GM19463 (cell line): ENCODE results near the gene CAMK2G.
"Not testable (repeated sequence)": the region's sequence is repeated elsewhere in the genome, so short reads cannot be mapped to it uniquely, and the experiment has no call there.

Experiments used
- ATAC-seq: cut with Tn5 transposase; IDR thresholded peaks from one replicate; pipeline ENCODE4 v1.9.1; 2021; ENCODE audit warnings: mild to moderate bottlenecking, moderate library complexity; ENCODE audit not compliant: unreplicated experiment

Gene CAMK2G

DNA sequence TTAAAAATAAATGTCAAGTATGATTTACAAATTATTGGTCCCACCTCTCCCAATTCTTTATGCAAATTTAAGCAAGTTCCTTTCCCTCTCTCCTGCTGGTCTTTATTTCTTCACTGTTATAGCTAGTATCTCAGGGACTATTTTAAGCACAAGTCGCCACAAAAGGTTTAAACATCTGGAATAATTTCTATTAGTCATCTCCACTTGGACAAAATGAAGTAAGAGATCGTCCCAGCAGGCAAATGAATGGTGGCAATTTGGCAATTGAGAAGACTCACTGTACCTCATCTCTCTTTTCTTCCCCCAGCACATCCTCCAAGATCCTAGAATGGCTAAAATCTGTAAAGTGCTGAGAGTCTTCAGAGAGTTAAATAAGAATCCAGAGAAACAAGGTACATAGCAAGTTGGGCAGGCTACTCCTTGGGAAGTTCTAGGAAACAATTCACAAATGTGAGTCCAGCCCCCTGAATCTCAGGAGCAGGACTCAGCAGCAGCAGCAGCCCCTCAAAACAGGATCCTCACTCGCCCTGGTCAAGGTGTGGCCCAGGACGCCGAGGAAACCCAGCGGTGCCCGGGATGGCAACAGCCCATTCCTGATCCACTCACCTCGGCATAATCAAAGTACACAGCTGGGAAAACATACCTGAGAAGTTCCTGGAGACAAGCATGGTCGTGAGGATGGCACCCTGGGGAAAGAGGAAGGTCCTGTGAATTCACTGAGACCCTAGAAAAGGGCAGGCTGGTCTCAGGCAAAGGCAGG lies 32.6 kb downstream of the CAMK2G start:
- no peak for ATAC-seq

GRCh38 chr10:73841061-73841421 lies 33.3 kb downstream of the CAMK2G start:
- ATAC-seq: no peak

DNA sequence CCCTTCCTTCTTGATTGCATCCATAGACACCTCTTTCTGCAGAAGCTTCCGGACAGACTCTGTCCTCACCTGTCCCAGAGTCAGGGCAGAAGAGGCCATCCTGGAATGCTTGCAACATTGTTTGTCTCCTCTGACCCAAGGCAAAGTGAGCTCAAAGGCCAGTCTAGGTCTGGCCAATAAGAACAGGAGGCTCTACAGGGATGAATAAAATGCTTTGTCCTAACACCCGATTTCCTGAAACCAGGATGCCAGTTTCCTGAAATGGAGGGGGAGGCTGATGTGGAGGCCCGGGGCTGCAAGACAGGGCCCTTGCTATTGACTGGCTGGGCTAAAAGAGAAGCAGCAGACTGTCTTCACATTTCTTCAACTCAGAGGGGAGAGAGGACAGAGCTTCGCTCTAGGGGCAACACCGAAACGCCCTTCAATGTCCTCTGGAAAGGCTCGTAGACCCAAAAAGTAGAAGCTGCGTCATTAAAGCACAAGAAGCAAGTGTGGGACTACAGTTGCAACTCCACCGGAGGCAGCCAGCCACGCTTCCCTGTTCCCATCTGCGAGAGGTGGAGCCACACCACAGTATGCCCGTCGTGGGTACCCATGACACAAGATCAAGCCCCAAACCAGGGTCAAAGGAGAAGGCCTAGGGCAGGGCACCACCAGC lies 33.8 kb downstream of the CAMK2G start:
- ATAC-seq: no peak

- no peak for ATAC-seq
Observed at GRCh38 chr10:73840056-73840402, 34.3 kb downstream of the CAMK2G start.

GRCh38 chr10:73839276-73839966 lies 34.9 kb downstream of the CAMK2G start:
- no peak for ATAC-seq

DNA sequence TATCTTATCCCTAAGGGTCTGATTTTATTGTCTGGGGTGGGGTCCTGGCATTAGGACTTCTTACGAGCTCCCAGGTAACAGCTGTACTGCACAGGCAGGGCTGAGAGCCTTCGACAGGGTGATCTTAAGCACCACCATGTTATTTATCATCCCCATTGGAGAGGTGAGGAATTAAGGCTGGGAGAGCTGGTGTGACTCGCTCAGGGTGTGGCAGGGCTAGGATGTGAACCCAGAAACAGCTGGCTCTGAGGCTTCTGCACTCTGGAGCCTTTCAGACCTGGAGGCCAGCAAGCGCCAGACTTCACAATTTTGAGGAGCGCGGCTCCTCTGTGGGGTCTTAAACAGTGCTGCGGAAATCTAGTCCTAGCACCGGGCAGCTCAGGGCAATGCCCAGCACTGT lies 35.5 kb downstream of the CAMK2G start:
- ATAC-seq: no peak

DNA sequence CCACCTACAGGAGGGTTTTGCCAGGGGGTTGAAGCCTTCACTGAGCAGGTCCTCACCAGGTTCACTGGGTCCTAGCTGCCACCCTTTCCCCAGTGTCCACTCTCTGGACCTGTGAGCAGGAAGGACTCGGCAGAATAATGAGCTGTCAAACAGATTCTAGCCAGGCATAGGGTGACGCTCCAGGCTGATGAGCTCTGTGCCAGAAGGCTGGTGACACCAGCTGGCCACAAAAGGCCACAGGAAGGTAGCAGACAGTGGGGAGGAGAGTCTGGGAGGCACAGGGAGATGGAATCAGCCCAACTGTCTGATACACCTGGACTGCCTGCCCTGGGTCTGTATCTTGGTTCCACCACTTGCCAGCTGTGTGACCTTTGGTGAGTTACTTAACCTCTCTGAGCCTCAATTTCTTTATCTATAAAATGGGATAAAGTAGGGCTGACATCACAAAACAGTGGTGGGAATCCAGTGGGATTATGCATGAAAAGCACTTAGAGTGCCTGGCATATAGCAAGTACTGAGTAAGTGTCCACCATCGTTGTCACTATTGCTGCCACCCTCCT lies 36.3 kb downstream of the CAMK2G start:
- ATAC-seq: no peak

DNA sequence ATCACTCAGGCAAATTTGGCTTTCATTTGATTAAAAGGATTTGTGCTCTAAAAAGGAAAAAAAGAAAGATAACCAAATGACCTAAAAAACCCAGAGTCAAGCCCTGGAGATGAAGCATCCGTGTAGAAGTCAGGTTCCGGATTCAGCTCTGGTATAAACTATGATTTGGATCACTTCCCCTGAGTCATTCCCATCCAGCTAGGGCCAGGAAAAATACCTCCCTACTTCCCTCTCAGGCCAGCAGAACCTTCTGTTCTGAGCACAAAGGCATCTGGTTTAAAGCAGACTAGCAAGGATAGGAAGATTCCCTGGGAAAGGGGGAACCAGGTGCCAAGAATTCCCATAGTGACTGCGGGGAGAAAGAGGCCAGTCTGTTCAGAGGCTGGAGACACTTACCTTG lies 37.3 kb downstream of the CAMK2G start:
- ATAC-seq: no peak

DNA sequence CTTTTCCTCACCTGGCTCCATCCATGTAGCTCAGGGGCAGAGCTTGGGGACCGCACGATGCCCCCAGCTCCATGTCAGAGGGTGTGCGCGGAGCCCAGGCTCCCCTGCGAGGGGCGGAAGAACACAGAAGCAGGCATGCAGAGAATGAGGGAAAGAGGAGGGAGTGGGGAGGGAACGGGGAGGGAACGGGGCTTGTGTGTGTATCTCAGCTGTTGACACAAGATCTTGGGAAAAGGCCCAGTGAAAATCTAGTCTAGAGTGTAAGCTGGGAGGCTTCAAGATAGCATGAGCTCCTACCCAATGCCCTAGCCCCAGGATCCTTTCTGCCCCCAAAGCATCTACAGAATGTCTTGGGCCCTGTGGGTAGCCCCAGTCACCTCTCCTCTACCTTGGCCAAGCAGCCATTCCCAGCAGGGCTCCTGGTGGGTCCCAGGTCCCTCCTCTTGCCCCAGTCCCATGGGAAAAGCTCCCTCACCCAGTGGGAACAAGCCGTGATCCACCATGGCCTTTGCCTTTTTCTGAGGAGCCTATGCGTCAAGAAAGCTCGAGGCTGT lies 37.9 kb downstream of the CAMK2G start:
- no peak for ATAC-seq

- not testable (repeated sequence) for ATAC-seq
Observed at GRCh38 chr10:73829090-73829489, 45.3 kb downstream of the CAMK2G start.

DNA sequence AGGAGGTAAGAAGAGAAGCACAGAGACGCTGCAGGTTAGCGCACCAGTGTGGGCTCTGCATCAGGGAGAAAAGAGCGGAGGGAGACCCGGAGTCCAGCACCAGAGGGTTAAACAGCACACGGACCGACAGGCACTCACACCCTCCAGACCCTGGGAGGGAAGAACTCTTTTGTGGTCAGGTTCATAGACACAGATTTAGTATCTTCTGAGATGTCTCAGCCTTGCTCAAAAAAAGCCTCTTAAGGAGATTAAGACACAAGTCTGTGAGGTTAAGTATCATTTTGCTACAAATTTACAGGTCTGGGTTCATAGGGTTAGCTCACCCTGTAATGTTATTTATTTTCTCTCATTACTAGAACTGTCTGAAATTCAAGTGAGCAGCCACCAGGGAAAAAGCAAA lies 46.2 kb downstream of the CAMK2G start:
- no peak for ATAC-seq

DNA sequence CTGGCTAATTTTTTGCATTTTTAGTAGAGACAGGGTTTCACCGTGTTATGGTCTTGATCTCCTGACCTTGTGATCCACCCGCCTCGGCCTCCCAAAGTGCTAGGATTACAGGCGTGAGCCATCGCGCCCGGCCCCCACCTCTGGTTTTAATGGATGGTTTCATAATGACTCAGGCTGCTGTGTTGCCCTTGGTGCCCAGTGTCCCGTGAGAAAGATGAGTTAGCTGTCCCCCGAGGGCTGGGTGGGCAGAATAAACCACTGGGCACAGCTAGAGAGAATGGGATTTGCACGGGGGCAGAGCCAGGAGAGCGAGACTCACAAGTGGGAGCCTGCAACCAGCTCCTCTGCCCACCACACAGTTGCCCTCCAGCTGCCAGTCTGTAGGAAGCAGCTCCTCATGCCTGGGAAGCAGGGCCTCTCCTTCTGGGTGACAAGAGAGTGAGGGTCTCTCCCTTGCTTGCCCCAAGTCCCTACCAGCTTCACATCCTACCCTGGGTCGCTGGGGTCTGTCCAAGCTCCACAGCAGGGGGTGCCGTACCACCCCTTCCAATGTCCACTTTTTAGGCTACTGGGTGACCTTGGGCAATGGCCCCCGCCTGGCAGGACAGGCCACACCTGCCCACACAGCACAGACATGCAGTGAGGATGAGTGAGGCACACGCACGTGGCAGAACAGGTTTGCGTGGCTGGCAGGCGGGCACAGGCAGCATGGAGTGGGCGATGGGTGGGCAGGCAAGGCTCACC lies 46.8 kb downstream of the CAMK2G start:
- no peak for ATAC-seq

- no peak for ATAC-seq
Observed at GRCh38 chr10:73824146-73824725, 50.1 kb downstream of the CAMK2G start.

- ATAC-seq: no peak
Observed at GRCh38 chr10:73823391-73823790, 51.0 kb downstream of the CAMK2G start.

DNA sequence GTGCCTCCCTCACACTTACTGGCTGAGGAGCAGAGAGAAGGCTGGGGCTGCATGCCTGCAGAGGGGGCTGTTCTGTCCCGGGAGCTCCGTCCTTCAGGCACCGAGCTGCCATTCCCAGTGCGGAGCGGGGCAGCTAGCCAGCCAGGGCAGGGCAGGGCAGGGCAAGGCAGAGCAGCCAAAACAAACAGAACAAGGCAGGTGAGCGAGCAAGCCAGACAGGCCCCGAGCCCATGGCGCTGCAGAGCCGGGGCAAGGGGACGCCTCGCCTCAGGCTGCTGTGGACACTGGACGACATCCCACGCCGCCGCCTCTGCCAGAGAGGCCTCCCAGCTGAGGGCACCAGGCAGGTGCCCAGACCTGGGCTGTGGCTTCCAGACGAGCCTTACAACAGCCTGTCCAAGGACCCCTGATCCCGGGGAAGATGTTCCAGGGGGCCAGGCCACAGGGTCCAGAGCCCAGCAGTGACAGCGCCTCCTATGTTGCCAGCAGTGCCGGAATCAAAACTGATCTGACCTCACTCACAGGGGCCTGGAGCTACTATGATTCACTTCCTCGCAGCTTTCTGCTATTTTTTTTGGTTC lies 54.8 kb downstream of the CAMK2G start:
- no peak for ATAC-seq

GRCh38 chr10:73819081-73819480 lies 55.3 kb downstream of the CAMK2G start:
- ATAC-seq: no peak

DNA sequence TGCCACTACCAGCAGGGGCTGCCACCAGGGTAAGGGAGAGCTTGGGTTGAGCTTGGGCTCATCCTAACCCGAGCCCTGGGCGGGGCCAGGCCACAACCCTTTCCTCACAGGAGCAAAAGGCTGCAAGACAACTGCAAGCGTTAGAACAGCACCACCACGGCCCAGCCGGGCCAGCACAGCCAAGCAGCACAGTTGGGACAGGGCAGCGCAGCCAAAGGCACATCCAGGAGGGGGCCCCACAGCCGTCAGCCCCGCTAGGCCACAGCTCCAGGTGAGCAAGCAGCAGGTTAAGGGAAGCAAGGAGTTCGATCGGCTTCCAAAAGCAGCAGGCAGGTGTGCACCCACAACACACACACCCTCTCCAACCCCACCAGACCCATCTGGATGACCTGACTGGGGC lies 56.0 kb downstream of the CAMK2G start:
- no peak for ATAC-seq

GRCh38 chr10:73817826-73818225 lies 56.5 kb downstream of the CAMK2G start:
- no peak for ATAC-seq

GRCh38 chr10:73816917-73817729 lies 57.2 kb downstream of the CAMK2G start:
- no peak for ATAC-seq

DNA sequence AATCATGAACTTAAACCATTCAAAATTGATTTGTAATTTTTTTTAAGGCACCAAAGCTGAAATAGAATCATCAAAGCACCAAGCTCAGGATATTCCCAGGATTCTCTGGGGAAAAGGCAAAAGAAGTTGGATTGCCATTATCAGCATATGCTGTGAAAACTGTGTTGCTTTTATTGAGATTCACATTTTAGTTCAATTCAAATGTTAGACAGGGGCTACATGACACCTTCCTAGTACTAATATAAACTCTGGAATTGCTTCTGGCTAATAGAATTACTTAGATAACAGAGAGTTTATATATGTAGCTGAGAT lies 58.7 kb downstream of the CAMK2G start:
- ATAC-seq: no peak
